Measurements from ENCODE around the gene HAUS7.

The HAUS7 gene

GRCh38 chrX:153447581-153447960 is 22.8 kb downstream of the HAUS7 start:
- H3K36me3 ChIP-seq (ENCODE audit: insufficient read depth), result no peaks in the 10 kb centered on the region
- H4K20me1 ChIP-seq (ENCODE audit: insufficient read depth), result no peaks in the 10 kb centered on the region
- H3K4me1 ChIP-seq (ENCODE audit: low read depth, poor library complexity, severe bottlenecking), result no peaks in the 10 kb centered on the region
- no peaks in the 10 kb centered on the region for H3K27me3 ChIP-seq (ENCODE audit: insufficient read depth, low read depth)
- TF ChIP-seq CTCF (conservative IDR thresholded peaks at IDR 0.05; ENCODE audit: low read depth, low read length), result no peak
- no peaks in the 10 kb centered on the region for H3K79me2 ChIP-seq (ENCODE audit: insufficient read depth, low read depth)
- H3K27ac ChIP-seq, result no peak overlapping the region
- no peak overlapping the region for H2AFZ ChIP-seq (ENCODE audit: low read depth)
- H3K4me2 ChIP-seq, result no peak overlapping the region
- no peak overlapping the region for H3K4me3 ChIP-seq (IDR thresholded peaks at IDR 0.05; ENCODE audit: insufficient read depth, low read depth, low read length)
- no peak overlapping the region for H3K9ac ChIP-seq

- no peak for TF ChIP-seq CTCF (conservative IDR thresholded peaks at IDR 0.05; ENCODE audit: low read depth, low read length)
- Histone ChIP-seq H3K4me3 (IDR thresholded peaks at IDR 0.05; ENCODE audit: insufficient read depth, low read depth, low read length) (no peak overlapping the region), H3K4me1 (ENCODE audit: low read depth, poor library complexity, severe bottlenecking) (no peaks in the 10 kb centered on the region), H3K36me3 (ENCODE audit: insufficient read depth) (no peaks in the 10 kb centered on the region), H3K79me2 (ENCODE audit: insufficient read depth, low read depth) (no peaks in the 10 kb centered on the region), H2AFZ (ENCODE audit: low read depth) (no peak overlapping the region), H3K9ac (no peak overlapping the region), H3K4me2 (no peak overlapping the region), H3K27me3 (ENCODE audit: insufficient read depth, low read depth) (no peaks in the 10 kb centered on the region), H4K20me1 (ENCODE audit: insufficient read depth) (no peaks in the 10 kb centered on the region), H3K27ac (no peak overlapping the region)
These were observed 23.3 kb downstream of the HAUS7 start for GRCh38 chrX:153446950-153447580.

GRCh38 chrX:153446636-153446936 is 23.8 kb downstream of the HAUS7 start:
- Histone ChIP-seq H3K79me2 (ENCODE audit: insufficient read depth, low read depth) (no peaks in the 10 kb centered on the region), H4K20me1 (ENCODE audit: insufficient read depth) (no peaks in the 10 kb centered on the region), H3K4me2 (no peak overlapping the region), H3K36me3 (ENCODE audit: insufficient read depth) (no peaks in the 10 kb centered on the region), H2AFZ (ENCODE audit: low read depth) (no peak overlapping the region), H3K4me3 (IDR thresholded peaks at IDR 0.05; ENCODE audit: insufficient read depth, low read depth, low read length) (no peak overlapping the region), H3K27ac (no peak overlapping the region), H3K9ac (no peak overlapping the region), H3K27me3 (ENCODE audit: insufficient read depth, low read depth) (no peaks in the 10 kb centered on the region), H3K4me1 (ENCODE audit: low read depth, poor library complexity, severe bottlenecking) (no peaks in the 10 kb centered on the region)
- no peak for TF ChIP-seq CTCF (conservative IDR thresholded peaks at IDR 0.05; ENCODE audit: low read depth, low read length)

GRCh38 chrX:153445856-153446635 is 24.3 kb downstream of the HAUS7 start, which contains the start of gene TREX2:
Gene TREX2, minus strand, starts transcription at chrX:153446056. Its CDS starts 626 bp downstream, at chrX:153445430.
- no peaks in the 10 kb centered on the region for H4K20me1 ChIP-seq (ENCODE audit: insufficient read depth)
- no peaks in the 10 kb centered on the region for H3K27me3 ChIP-seq (ENCODE audit: insufficient read depth, low read depth)
- H3K4me3 ChIP-seq (IDR thresholded peaks at IDR 0.05; ENCODE audit: insufficient read depth, low read depth, low read length), result no peak within 1 kb of the TSS
- no peak within 1 kb of the TSS for H3K4me2 ChIP-seq
- no peaks in the 10 kb centered on the region for H3K79me2 ChIP-seq (ENCODE audit: insufficient read depth, low read depth)
- no peaks in the 10 kb centered on the region for H3K36me3 ChIP-seq (ENCODE audit: insufficient read depth)
- no peaks in the 10 kb centered on the region for H3K4me1 ChIP-seq (ENCODE audit: low read depth, poor library complexity, severe bottlenecking)
- no peak for TF ChIP-seq CTCF (conservative IDR thresholded peaks at IDR 0.05; ENCODE audit: low read depth, low read length)
- H3K27ac ChIP-seq, result no peak within 1 kb of the TSS
- no peak within 1 kb of the TSS for H3K9ac ChIP-seq
- no peak within 1 kb of the TSS for H2AFZ ChIP-seq (ENCODE audit: low read depth)

All from KMS-11 (cell line).